Measurements from ENCODE around the gene SYNJ2.

The SYNJ2 gene

DNA sequence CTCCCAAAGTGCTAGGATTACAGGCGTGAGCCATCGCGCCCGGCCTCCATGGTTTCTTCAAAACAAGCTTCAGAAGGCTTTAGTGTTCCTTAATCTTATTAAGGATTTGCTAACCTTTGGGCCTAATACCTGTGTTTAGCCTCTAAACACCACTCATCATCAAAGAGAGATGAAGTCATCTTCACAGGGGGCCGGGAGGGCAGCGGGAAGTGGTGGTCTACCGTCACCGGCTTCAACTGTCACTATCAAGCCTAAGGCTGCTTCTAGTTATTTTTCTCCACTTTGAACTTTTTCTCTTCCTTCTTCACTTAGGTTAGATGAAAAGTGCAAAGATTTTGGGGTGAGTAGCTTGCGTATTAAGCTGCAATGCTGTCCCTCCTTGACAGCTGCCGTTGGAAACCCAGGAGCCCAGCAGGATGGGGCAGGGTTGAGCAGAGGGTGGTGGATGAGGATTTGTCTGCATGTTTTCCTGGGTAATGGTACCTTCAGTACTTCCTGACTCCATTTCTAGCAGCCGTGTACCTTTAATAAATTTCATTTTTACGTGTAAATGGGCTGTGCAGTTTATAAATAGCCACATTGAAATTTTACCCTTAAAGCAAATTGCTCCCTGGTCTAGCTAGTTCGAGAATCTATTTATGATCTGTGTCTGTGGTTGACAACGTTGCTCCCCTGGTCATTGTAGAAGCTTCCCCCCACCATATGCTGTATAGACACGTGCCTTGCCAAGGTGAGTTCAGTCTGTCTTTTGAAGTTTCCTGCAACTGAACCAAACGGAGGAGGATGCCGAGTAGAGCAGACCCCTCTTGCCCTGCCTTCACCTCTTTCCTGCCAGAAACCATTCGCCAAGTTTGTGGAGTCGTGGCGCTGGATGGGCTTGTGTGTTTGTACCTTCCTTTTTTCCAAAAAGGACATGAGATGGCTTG lies 64.8 kb downstream of the SYNJ2 start:
- no peaks in the 10 kb centered on the region for H3K79me2 ChIP-seq (ENCODE audit: low read length)
- H3K4me1 ChIP-seq (ENCODE audit: low read length) = peaks cover 18% of the 10 kb centered on the region
- no peak overlapping the region for H3K4me2 ChIP-seq (ENCODE audit: low read length)
- no peak overlapping the region for H3K9ac ChIP-seq (ENCODE audit: low read length)
- no peaks in the 10 kb centered on the region for H4K20me1 ChIP-seq (ENCODE audit: insufficient read depth, low read length)
- H3K9me3 ChIP-seq (ENCODE audit: insufficient read depth, low read length) = no peaks in the 10 kb centered on the region
- H2AFZ ChIP-seq (ENCODE audit: low read depth, low read length) = no peak overlapping the region
- H3K27ac ChIP-seq (ENCODE audit: low read length) = no peak overlapping the region
- peaks cover 4% of the 10 kb centered on the region for H3K36me3 ChIP-seq (replicated peaks; ENCODE audit: low read depth, low read length)
- H3K27me3 ChIP-seq (ENCODE audit: low read depth, low read length) = no peaks in the 10 kb centered on the region
- no peak for TF ChIP-seq EZH2phosphoT487 (IDR thresholded peaks at IDR 0.05; ENCODE audit: low read depth)
- TF ChIP-seq, protein P1, sequence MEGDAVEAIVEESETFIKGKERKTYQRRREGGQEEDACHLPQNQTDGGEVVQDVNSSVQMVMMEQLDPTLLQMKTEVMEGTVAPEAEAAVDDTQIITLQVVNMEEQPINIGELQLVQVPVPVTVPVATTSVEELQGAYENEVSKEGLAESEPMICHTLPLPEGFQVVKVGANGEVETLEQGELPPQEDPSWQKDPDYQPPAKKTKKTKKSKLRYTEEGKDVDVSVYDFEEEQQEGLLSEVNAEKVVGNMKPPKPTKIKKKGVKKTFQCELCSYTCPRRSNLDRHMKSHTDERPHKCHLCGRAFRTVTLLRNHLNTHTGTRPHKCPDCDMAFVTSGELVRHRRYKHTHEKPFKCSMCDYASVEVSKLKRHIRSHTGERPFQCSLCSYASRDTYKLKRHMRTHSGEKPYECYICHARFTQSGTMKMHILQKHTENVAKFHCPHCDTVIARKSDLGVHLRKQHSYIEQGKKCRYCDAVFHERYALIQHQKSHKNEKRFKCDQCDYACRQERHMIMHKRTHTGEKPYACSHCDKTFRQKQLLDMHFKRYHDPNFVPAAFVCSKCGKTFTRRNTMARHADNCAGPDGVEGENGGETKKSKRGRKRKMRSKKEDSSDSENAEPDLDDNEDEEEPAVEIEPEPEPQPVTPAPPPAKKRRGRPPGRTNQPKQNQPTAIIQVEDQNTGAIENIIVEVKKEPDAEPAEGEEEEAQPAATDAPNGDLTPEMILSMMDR (IDR thresholded peaks at IDR 0.05; ENCODE audit: low read depth, low read length) = no peak
- H3K4me3 ChIP-seq (ENCODE audit: low read length) = no peak overlapping the region

DNA sequence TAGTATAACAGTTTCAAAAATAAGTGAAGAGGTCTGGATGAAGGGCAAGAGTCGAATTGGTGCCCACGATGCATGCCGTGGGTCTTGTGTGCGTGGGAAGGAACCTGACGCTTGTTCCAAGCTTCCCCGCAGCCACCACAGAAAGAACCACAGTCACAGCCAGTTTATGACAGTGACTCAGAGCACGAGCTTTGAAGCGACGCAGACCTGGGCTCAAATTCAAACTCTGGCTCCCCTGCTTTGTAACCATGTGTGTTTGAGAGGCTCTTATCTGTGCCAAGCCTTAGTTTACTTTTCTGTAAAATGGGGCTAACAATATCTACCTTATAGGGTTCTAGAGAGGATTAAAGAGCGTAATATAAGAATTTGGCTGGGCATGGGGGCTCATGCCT lies 65.5 kb downstream of the SYNJ2 start:
- H3K36me3 ChIP-seq (replicated peaks; ENCODE audit: low read depth, low read length) = peaks cover 4% of the 10 kb centered on the region
- peaks cover 12% of the 10 kb centered on the region for H3K4me1 ChIP-seq (ENCODE audit: low read length)
- no peak overlapping the region for H3K9ac ChIP-seq (ENCODE audit: low read length)
- no peak overlapping the region for H3K27ac ChIP-seq (ENCODE audit: low read length)
- H3K4me3 ChIP-seq (ENCODE audit: low read length) = no peak overlapping the region
- H4K20me1 ChIP-seq (ENCODE audit: insufficient read depth, low read length) = no peaks in the 10 kb centered on the region
- no peaks in the 10 kb centered on the region for H3K27me3 ChIP-seq (ENCODE audit: low read depth, low read length)
- no peaks in the 10 kb centered on the region for H3K9me3 ChIP-seq (ENCODE audit: insufficient read depth, low read length)
- TF ChIP-seq, protein P1 (IDR thresholded peaks at IDR 0.05; ENCODE audit: low read depth, low read length) = no peak
- TF ChIP-seq EZH2phosphoT487 (IDR thresholded peaks at IDR 0.05; ENCODE audit: low read depth) = no peak
- H3K4me2 ChIP-seq (ENCODE audit: low read length) = no peak overlapping the region
- no peaks in the 10 kb centered on the region for H3K79me2 ChIP-seq (ENCODE audit: low read length)
- H2AFZ ChIP-seq (ENCODE audit: low read depth, low read length) = no peak overlapping the region

DNA sequence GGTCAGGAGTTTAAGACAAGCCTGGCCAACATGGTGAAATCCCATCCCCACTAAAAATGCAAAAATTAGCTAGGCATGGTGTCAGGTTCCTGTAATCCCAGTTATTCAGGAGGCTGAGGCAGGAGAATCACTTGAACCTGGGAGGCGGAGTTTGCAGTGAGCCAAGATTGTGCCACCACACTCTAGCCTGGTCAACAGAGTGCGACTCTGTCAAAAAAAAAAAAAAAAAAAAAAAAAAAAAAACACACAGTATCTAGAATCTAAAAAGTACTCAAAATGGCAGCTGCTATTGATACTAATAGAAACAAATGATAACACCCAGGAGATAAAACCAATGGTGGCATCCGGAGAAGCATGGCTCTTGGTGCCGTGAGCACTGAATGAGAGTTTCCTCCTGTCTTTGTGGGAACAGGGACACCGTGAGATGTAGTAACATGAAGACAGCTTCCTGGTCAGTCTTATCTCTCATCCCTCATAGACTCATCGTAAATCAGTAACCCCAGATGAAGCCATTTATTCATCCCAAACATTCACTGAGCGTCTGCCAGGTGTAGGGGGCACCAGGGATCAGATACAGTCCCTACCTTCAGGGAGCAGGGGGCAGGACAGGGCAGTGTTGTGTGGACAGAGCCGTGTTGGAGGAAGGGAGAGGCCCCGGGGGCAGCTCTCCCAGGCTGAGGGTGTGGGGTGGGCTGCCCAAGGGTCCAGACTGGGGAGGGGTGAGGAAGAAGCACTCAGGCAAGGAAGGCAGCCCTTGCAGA lies 66.1 kb downstream of the SYNJ2 start:
- Histone ChIP-seq H3K4me1 (ENCODE audit: low read length) (peaks cover 10% of the 10 kb centered on the region), H2AFZ (ENCODE audit: low read depth, low read length) (no peak overlapping the region), H3K9me3 (ENCODE audit: insufficient read depth, low read length) (no peaks in the 10 kb centered on the region), H3K27me3 (ENCODE audit: low read depth, low read length) (no peaks in the 10 kb centered on the region), H3K36me3 (replicated peaks; ENCODE audit: low read depth, low read length) (peaks cover 4% of the 10 kb centered on the region), H3K27ac (ENCODE audit: low read length) (no peak overlapping the region), H3K4me3 (ENCODE audit: low read length) (no peak overlapping the region), H3K79me2 (ENCODE audit: low read length) (no peaks in the 10 kb centered on the region), H3K4me2 (ENCODE audit: low read length) (no peak overlapping the region), H4K20me1 (ENCODE audit: insufficient read depth, low read length) (no peaks in the 10 kb centered on the region), H3K9ac (ENCODE audit: low read length) (no peak overlapping the region)
- no peak for TF ChIP-seq EZH2phosphoT487 (IDR thresholded peaks at IDR 0.05; ENCODE audit: low read depth)

DNA sequence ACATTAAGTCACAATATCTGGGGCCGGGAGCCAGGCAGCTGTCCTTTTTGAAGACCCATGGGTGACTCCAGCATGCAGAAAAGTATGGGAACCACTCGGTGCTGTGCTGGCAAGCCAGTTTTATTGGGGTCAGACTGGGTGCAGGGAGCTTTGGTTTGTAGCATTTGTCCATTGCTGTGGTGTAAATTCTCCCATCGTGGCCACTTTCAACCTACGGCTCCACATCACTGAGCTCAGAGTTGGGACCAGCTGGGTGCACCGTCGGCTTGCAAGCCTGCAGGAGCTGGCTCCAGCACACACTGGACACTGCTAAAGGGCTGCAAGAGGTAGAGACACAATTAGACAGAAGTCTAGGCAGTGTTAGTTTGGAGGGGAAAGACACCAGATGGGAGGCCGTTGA lies 66.9 kb downstream of the SYNJ2 start:
- Histone ChIP-seq H3K27me3 (ENCODE audit: low read depth, low read length) (no peaks in the 10 kb centered on the region), H3K4me3 (ENCODE audit: low read length) (no peak overlapping the region)

More for the DNA sequence above, 66.9 kb downstream of the SYNJ2 start:
- Histone ChIP-seq H3K4me2 (ENCODE audit: low read length) (no peak overlapping the region), H3K4me1 (ENCODE audit: low read length) (peaks cover 10% of the 10 kb centered on the region), H3K9me3 (ENCODE audit: insufficient read depth, low read length) (no peaks in the 10 kb centered on the region), H2AFZ (ENCODE audit: low read depth, low read length) (no peak overlapping the region), H4K20me1 (ENCODE audit: insufficient read depth, low read length) (no peaks in the 10 kb centered on the region), H3K27ac (ENCODE audit: low read length) (no peak overlapping the region), H3K36me3 (replicated peaks; ENCODE audit: low read depth, low read length) (peaks cover 4% of the 10 kb centered on the region), H3K9ac (ENCODE audit: low read length) (no peak overlapping the region), H3K79me2 (ENCODE audit: low read length) (no peaks in the 10 kb centered on the region)
- TF ChIP-seq, protein P1 (IDR thresholded peaks at IDR 0.05; ENCODE audit: low read depth, low read length) = no peak
- TF ChIP-seq EZH2phosphoT487 (IDR thresholded peaks at IDR 0.05; ENCODE audit: low read depth) = no peak
